Measurements from ENCODE around the gene NDRG2.

NDRG2 gene

DNA sequence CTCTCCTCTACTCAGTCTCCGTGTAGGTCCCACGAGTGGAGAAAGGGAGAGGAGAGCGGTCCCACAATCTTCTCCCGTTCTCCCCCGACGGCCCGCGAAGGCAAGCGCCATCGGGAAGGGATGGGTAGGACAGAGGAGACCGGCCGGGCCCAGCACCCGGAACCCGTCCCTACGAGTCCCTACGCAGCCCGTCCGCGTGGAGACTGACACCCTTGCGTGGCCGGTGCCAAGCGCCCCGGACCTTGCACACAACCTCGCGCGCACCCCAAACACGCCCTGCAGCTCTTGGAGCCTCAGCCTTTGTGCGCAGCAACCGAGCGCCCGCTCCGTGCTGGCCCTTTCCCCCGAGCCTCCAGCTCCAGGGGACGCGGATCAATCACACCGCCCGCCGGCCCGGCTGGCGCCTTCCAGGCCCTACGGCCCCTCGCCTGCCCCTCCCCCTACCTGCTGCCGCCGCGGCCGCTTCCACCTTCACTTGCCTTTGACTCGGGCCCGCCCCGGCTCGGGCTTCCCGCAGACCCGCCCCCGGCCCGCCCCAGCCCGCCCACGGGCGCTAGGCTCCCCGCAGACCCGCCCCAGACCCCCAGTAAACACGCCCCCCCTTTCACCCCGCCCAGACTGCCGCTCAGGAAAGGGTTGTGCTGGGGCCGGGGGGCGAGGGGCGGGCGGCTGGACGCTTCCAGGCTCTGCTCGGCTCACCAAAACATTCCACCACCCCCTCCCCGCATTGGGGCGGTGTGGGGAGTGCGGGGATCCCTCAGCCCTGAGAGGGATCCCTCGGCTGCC, at the start of gene NDRG2:
Gene NDRG2 (minus strand): TSS at position 477 of the 786 bp plus-strand sequence. CDS start 1,746 bp downstream, outside the sequence.
- DNase-seq, result peak; percentile 28

DNA sequence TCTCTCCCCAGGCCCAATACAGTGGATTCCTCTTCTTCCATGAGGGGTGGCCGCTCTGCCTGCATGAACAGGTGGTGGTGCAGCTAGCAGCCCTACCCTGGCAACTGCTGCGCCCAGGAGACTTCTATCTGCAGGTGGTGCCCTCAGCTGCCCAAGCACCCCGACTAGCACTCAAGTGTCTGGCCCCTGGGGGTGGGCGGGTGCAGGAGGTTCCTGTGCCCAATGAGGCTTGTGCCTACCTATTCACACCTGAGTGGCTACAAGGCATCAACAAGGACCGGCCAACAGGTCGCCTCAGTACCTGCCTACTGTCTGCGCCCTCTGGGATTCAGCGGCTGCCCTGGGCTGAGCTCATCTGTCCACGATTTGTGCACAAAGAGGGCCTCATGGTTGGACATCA, 49.1 kb upstream of the NDRG2 start:
- DNase-seq, result no peak

DNA sequence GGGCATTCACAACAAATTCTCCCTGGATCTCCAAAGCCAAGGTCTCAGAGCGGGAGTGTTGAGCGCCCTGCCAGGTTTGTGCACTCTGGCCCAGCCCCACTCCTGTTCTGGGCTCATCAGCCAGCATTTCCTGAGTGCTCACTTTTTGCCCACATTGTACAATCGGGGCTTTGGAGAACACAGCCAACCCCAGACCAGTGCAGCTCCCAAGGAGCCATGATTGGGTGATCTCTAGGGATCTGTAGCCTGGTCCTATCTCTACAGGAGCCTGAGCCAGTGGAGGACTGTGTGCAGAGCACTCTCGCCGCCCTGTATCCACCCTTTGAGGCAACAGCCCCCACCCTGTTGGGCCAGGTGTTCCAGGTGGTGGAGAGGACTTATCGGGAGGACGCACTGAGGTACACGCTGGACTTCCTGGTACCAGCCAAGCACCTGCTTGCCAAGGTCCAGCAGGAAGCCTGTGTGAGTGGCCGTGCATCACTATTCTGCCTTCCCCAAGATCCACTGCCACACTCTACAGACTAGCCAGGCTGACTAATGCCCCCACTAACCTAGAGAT, 48.0 kb upstream of the NDRG2 start:
- DNase-seq, result no peak

DNA sequence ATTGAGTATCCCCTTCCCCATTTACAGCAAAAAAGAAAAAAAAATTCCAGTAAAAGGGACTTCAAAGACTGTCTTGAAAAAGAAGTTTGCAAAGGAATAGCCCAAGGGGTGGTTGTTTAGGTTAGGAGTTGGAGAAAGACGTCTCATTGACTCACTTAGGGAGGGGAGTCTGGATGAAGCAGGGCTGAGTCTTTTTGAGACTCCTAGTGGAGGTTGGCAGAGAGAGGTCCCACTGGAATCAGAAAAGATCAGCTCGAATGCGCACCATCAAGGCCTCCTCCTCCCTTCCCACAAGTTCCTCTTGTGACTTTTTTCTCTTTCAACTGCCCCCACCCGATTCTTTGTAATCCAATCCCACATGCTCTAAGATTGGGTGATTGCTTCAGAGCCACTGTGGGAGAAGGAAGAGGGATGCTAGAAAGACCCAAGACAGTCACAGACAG, 47.2 kb upstream of the NDRG2 start:
- no peak for DNase-seq

DNA sequence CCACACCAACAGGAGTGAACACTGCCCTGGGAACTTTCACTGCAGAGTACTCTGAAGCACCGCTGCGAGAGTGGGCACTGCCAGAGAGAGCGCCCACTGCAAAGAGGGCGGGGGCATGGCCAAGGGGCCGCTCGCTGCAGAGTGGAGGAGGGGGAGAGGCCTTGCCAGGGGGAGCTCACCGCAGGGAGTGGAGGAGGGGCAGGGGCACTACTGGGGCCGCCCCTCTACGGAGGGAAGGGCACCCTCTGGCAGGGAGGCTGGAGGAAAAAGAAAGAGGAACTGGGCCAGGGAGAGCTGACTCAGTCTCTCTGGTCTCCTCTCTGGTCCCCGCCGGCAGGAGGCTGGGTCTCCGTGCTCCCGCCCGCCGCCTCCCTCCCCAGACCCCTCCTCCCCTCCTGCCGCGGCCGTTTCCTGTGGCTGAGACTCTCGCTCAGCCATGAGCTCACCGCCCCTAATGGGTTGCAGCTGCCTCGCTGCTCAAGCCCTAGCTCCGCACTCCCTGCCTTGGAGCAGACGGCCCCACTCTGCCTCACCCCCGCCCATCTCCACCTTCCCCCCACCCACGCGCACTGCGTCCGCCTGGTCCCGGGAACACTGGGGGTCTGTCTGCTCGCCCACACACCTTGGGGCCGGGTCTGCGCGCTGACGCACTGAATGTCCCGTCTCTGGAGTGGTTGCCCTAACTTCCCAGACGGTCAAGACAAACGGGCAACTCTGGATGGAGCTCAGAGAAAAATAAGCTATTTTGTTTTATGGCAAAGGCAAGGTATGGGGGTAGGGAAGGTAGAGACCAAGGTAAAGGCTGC, 46.6 kb upstream of the NDRG2 start:
- DNase-seq, result peak; percentile 58

DNA sequence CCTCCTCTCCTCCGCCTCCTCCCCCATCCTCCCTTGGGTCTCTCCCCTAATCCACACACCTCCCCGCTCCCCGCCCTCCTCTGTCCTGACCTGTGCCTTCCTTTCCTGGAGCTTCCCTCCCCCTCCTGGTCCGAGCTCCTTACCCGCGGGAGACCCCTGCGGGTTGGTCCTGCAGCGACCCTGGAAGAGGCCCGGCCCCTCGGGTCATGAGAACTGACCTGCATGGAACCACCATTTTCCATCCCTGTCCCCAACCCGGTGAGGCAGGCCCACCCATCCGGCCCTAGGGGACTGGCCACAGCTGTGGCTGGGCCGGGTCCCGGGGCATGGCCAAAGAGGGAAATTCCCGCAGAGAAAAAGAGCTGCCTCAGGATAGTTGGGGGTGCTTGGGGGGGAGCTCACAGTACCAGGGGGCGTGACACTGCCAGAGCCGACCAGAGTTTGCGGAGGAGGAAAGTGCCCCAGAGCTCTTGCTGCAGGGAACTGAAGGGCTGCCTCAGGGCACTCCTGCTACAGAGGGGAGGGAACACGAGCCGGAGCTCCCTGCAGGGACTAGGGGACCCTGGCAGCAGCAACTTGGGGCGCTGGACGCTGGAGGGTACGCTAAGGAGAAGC, 45.9 kb upstream of the NDRG2 start:
- no peak for DNase-seq

DNA sequence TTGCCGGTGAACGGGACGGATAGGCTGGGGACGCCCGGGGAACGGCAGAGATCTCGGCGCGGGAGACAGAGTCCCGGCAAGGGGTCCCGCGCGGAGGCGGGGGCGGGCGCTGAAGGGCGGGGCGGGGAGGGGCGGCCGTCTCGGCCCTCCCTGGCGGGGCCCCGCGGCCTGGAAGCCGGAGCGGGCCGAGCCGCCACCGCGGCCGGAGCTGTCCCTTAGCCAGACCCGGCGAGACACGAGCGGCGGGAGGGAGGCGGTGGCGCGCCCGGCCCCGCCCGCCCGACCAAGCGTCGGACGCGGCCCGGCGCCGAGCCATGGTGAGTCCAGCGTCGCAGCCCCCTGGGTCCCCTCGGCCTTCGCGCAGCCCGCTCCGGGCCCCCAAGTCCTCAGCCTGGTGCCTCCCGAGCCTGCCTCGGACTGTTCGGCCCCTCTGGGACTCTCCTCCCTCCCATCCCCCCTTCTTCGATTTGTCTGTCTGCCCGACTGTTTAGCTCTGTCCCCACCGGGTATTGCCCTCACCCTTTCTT, 45.3 kb upstream of the NDRG2 start, which contains the start of gene ARHGEF40:
Gene ARHGEF40 (plus strand): TSS at position 222 of the 527 bp plus-strand sequence. CDS start 93 bp downstream, at position 315.
- DNase-seq, result no peak

DNA sequence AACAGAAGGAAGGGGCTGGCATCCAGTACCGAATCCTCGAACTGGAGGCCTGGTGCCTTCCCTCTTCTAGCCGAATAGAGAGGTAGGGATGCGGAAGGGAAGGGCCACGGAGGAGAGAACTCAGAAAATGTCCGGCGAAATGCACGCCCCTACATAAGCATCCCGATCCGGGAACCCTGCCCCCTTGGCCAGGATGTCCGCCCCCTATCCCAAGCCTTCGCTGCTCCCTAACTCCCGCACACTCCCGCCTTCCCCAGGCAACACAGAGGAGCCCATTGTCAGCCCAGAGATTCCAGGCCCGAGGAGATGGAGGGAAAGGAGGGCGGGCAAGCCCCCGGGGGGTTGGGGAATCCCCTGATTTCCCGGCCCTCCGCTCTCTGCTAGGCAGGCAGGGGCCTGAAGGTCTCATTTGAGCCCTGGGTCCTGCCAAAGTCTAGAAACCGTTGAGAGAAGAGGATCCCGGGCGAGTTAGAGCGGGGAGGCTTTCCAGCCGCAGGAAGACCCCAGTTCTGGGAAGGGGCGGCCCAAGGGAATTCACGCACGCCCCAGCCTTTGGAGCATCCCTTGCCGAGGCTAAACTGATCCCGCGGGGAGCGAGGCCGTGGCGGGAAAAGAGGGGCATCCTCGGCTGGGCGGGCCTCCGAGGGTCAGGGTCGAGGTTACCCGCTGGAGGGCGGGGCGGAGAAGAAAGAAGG, 44.7 kb upstream of the NDRG2 start:
- peak; percentile 34 for DNase-seq

DNA sequence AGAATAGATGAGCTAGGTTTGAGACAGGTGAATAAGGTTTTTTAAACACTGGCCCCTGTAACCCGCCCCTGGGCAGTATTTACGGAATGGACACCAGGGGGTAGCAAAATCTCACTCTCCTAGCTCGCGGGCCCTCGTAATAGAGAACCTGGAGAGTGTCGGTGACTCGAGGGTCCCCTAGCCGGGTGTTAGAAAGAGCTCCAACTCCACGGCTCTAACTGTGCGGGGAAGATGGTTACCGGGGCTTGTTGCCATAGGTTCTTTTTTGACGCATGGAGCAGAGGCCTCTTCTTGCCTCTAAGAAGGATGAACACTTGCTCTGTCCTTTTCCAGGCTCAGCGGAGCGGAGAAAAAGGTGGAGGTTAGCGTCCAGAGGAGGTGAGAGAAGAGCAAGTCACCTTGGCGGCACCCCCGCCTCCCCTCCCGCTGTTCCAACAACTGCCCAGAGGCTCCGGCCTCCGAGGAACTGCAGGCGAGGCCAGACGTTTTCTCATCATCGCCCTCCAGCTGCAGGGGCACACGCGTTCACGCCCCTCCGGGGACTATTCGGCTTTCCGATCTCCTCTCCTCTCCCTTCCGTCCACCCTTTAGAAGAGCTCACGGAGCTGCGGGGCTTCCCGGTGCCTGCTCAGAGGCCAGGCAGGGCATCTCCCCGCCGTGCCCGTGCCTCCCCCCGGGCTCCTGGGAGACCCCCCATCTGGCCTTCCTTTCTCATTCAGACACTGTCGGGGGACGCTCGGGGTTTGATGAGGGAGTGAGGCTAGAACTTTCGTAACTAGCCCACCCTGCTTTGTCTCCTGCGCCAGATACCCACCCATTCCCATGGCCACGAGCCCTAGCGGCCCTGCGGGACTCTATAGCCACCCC, 43.9 kb upstream of the NDRG2 start:
- peak; percentile 69 for DNase-seq

DNA sequence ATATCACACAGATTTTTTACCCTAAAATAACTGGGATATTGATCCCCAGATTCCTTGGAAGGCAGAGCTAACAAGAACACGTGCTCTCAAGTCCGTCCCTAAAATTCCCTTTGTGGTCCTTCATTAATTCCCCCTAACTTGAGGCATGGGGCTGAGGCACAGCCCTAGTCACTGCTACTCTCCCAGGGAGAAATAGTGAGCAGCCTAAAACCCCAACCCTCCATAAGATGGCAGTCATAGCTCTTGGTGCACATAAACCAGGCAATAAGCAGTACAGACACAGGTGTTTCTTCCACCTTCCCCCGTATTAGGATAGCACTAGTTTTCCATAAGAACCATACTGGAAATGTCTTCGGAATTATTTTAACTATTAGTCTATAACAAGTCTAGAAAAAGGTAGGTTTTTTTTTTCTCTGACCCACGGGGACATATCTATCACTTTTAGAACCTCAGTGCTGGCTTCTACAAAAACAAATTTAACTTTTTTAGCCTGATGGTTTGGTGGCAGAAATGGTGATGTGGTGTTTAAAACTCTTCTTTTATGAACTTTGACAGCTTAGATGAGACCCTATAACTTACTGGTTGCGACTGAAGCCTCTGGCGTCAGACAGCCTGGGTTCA, 42.1 kb upstream of the NDRG2 start:
- peak; percentile 11 for DNase-seq

DNA sequence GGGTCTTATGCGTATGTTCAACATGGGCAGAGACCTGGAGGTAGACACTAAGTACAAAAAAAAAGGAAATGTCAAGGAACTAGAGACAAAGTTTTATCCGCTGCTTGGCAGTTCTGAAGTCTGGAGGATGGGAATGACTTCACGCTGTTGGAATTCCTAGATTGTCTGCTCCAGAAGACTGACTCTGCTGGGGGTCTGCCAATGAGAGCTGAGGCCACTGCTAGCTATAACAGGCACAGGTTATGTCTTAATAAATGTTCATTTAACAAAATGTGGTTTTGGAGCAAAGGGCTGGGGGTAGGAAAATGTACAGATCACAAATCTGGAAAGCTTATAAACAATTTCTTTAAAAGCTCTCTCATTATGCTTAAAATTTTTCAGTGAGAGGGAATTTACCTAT, 38.6 kb upstream of the NDRG2 start:
- no peak for DNase-seq

DNA sequence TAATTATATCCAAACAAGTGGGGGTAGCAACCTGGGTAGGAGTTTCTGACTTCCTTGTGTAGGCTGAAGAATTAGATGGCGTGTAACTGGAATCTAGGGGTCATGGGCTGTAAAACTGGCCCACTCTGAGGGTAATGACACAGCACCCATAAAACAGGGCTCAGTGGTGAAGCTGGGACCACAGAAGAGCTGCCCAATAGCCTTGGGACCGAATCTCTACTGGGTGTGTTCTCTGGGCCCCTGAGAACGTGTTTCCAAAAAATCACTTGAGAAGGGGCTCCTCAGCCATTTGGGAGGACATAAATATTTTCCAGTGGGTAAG, 36.4 kb upstream of the NDRG2 start:
- no peak for DNase-seq

DNA sequence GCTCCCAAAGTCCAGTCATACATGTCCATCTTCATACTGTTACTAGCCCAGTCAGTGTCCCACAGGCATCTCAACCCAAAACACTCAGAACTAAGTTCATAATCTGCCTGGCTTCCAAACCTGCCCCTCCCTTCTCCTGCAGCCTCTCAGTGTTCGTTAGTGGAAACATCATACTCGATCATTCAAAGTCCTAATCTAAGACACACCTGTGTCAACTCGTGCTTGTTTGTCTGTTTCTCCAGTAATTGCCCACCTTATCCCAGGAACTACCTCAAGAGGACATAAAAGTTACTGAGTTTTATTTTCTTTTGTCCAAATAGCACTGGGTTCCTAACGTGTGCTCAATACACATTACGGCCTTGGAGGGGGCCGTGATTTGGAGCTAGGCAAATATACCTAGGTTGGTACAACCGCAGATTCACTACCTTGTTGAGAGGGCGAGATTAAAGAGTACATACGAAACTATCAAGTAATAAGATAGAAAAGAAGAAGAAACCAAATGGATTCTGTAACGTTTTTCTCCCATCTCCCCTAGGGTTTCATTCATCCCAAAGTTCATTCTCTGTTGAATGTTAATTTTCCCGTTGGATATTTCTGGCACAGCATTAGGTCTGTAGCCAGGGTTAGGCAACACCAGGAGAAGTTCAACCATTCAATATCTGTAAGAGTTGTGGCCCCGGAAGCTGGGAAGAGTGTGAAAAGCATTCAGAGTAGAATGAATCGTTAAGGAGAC, 35.9 kb upstream of the NDRG2 start:
- no peak for DNase-seq

DNA sequence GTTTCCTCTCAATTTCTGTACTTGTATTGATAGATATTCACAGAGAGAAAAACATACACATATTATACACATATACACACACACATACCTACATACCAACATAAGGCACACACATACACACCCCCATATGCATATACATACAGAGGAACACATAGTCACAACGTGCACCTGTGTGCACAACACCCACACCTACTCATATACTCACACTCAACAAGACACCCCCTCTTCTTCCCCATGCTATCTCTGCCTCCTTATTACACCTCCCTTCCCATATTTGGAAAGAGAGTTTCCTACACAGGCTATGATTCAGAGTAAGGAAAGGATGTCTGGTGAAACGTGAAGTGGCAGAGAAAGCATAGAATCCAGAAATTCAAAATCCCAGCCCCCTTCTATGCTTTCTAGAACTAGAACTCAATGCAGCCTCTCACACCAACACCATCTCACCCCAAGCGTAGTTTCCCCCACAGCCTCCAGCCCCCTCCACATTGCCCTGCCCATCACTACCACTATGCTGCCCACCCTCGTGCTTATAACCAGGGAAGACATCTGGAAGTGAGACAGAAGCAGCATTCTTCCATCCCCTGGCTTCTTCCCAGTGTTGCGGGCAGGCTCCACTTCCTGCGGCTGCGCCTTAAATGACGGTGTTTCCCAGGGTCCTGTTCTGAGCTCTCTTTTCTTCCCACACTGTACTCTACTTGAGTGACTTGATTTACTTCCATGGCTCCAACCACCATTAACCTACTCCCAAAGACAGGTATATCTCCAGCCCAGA, 35.2 kb upstream of the NDRG2 start:
- DNase-seq, result no peak

DNA sequence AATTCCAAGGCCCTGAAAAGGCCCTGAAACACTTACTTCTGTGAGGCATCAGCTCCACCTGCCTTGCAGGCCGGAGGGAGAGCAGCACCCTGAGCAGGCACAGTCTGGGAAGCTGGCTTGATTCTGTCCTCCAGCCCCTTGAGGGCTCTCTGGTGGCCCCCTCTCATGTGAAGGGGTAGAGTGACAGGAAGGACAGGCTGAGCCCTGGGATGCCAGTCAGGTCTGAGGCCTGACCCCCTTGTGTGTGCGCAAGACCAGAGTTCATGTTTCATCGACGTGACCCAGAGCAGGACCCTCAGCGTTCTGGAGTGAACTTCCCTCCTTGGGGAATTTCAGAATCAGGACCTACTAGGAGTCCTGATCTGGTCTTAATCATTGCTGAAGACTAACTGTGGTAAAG, 34.0 kb upstream of the NDRG2 start:
- DNase-seq, result no peak

DNA sequence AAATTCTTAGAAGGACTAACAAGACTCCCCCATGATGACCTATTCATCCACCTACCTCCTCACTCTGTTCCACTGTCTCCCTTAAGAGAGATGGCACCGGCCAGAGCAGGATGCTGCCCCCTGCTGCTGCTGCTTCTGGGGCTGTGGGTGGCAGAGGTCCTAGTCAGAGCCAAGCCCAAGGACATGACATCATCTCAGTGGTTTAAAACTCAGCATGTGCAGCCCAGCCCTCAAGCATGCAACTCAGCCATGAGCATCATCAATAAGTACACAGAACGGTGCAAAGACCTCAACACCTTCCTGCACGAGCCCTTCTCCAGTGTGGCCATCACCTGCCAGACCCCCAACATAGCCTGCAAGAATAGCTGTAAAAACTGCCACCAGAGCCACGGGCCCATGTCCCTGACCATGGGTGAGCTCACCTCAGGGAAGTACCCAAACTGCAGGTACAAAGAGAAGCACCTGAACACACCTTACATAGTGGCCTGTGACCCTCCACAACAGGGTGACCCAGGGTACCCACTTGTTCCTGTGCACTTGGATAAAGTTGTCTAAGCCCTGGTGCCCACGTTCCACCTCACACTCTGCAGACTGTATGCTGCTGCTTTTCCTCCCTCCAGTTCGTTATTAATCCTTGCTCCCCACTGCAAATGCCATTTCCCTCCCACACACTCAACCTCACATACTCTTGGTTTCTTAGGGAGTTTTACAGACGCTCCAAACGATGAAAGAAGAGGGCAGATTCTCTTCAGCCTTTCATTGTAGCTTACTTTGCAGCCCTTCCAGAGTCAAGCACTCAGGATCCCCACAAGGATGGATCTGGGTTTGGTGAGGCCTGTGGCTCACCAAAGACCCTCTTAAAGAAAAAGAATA, 33.2 kb upstream of the NDRG2 start, which contains the start of gene RNASE8:
Gene RNASE8 (plus strand): TSS at position 20 of the 873 bp plus-strand sequence. CDS start 71 bp downstream, at position 91.
- no peak for DNase-seq

DNA sequence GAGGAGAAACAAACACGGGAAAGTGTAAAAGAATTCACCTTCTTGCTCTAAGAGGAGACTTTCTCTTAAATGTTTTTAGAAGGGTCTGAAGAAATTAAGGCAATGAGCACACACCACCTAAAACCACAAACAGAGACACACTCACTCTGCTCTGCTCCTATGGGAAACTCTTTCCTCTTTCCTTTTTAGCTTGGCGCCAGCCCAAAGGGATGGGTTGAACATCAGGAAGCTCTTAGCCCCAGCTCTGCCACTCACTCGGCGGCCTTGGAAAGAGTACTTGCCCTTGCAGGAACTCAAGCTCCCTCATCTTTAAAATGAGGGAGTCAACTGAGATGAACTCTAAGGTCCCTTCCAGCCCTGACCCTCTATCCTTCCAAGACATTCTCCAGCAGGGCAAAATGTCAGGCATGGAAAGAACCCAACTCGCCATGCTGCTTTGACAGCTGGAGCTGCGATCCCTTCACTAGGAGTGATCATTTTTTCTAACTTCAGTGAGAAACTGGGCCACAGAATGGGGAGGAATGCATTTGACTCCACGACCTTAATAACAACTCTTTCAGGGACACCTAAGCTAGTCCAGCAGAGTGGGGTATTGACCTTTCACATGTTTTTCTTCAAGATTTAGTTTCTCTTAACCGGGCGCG, 31.8 kb upstream of the NDRG2 start:
- DNase-seq, result no peak

Measured in NCI-H748 treated with DMSO at 0.1 percent for 48 hours (cell line).